Adrenal gland (tissue), 5 donors: ENCODE results near the gene FLYWCH2.

Experiments
- CTCF ChIP-seq, 6 experiments: fragments of 450-650 bp in 4 of 6; fragments of 200-600 bp in 2 of 6; sonication (generic) in 1 of 6; IDR thresholded peaks; 1 replicate in 5 of 6; 2 replicates in 1 of 6; pipeline versions ENCODE4 v1.5.1 to v1.8.0; 2016 to 2021; ENCODE audit warnings: antibody characterized with exemption in 6 of 6, mild to moderate bottlenecking in 2 of 6, moderate library complexity in 1 of 6
- POLR2A ChIP-seq, 2 donors: fragments of 450-650 bp; IDR thresholded peaks; one replicate each; pipeline ENCODE4 v1.6.1; 2017; ENCODE audit warnings: antibody characterized with exemption in 2 of 2, mild to moderate bottlenecking in 2 of 2, moderate library complexity in 1 of 2
- donor health status: DM: no; HTN: no; CAD: no.

GRCh38 chr16:2833776-2834175 is 49.2 kb upstream of the FLYWCH2 start:
- TF ChIP-seq CTCF (IDR thresholded peaks at IDR 0.05) (no peak), POLR2A (IDR thresholded peaks at IDR 0.05) (no peak)
